ENCODE measurements around the gene MMP24. TPM values are rescaled to one million over a fixed set of nuclear protein-coding genes. Genes with fewer than 3 reads are reported as not detected.
A peak's percentile ranks its signal among the peaks of the same experiment; 100 is the strongest.
"Not testable (repeated sequence)": the region's sequence is repeated elsewhere in the genome, so short reads cannot be mapped to it uniquely, and the experiment has no call there.

Gene MMP24
- total RNA-seq, 2 experiments from 2014 or later, result not detected

GRCh38 chr20:35252598-35252997 lies 26.1 kb downstream of the MMP24 start:
- CTCF ChIA-PET, result interaction anchor here (1.5 kb wide), 1 partner anchor 12 kb away, joined by 3 read pairs; no protein-coding TSS in a partner anchor
- H3K27ac Mint-ChIP-seq, result peak overlapping the region; percentile 97
- POLR2A ChIA-PET, result interaction anchor here (0.6 kb wide), 2 partner anchors 25 to 240 kb away, joined by 3 to 4 read pairs; partner anchors contain the start of gene MMP24OS
- not testable (repeated sequence) for H3K36me3 Mint-ChIP-seq (ENCODE audit: low read depth); H3K27me3 Mint-ChIP-seq; H3K9me3 Mint-ChIP-seq; DNase-seq
- H3K4me1 Mint-ChIP-seq, result peaks cover 33% of the 10 kb centered on the region
- peak overlapping the region; percentile 37 for H3K4me3 Mint-ChIP-seq

- Mint-ChIP-seq H3K4me3 (no peak overlapping the region), H3K27me3 (no peaks in the 10 kb centered on the region), H3K4me1 (peaks cover 30% of the 10 kb centered on the region), H3K27ac (peak overlapping the region; percentile 79), H3K9me3 (no peaks in the 10 kb centered on the region), H3K36me3 (ENCODE audit: low read depth) (peaks cover 6% of the 10 kb centered on the region)
- CTCF ChIA-PET, result interaction anchor here (0.6 kb wide), 1 partner anchor 169 kb away, joined by 4 read pairs; no protein-coding TSS in a partner anchor
- no peak for DNase-seq
- POLR2A ChIA-PET, result no interaction called here
These were observed 26.5 kb downstream of the MMP24 start for GRCh38 chr20:35253010-35253409.

GRCh38 chr20:35254448-35254999 lies 28.0 kb downstream of the MMP24 start:
- Mint-ChIP-seq H3K27me3 (no peaks in the 10 kb centered on the region), H3K27ac (no peak overlapping the region), H3K4me3 (no peak overlapping the region), H3K9me3 (no peaks in the 10 kb centered on the region), H3K36me3 (ENCODE audit: low read depth) (peaks cover 6% of the 10 kb centered on the region), H3K4me1 (peaks cover 30% of the 10 kb centered on the region)
- ChIA-PET POLR2A (interaction anchor here (0.6 kb wide), 1 partner anchor 281 kb away, joined by 3 read pairs; no protein-coding TSS in a partner anchor), CTCF (interaction anchor here (0.8 to 1.2 kb wide), 4 partner anchors 14 to 129 kb away, joined by 3 to 4 read pairs (median 3); no protein-coding TSS in a partner anchor)
- DNase-seq, result no peak

- ChIA-PET POLR2A (no interaction called here), CTCF (interaction anchor here (0.6 kb wide), 1 partner anchor 124 kb away, joined by 3 read pairs; no protein-coding TSS in a partner anchor)
- H3K27ac Mint-ChIP-seq, result no peak overlapping the region
- peaks cover 4% of the 10 kb centered on the region for H3K36me3 Mint-ChIP-seq (ENCODE audit: low read depth)
- peaks cover 9% of the 10 kb centered on the region for H3K4me1 Mint-ChIP-seq
- no peak for DNase-seq
- no peak overlapping the region for H3K4me3 Mint-ChIP-seq
- no peaks in the 10 kb centered on the region for H3K9me3 Mint-ChIP-seq
- H3K27me3 Mint-ChIP-seq, result no peaks in the 10 kb centered on the region
These were observed 30.9 kb downstream of the MMP24 start for GRCh38 chr20:35257175-35257909.

GRCh38 chr20:35260426-35260825 lies 33.9 kb downstream of the MMP24 start:
- no peaks in the 10 kb centered on the region for H3K27me3 Mint-ChIP-seq

GRCh38 chr20:35262321-35262720 lies 35.8 kb downstream of the MMP24 start:
- H3K4me3 Mint-ChIP-seq; H3K9me3 Mint-ChIP-seq; POLR2A ChIA-PET; H3K36me3 Mint-ChIP-seq (ENCODE audit: low read depth); H3K4me1 Mint-ChIP-seq; H3K27me3 Mint-ChIP-seq; DNase-seq; H3K27ac Mint-ChIP-seq; CTCF ChIA-PET: not testable (repeated sequence)

More at GRCh38 chr20:35260426-35260825, 33.9 kb downstream of the MMP24 start:
- no peak overlapping the region for H3K27ac Mint-ChIP-seq
- H3K4me3 Mint-ChIP-seq, result no peak overlapping the region
- ChIA-PET CTCF (interaction anchor here (0.8 to 2.2 kb wide), 3 partner anchors 9 to 19 kb away, joined by 3 to 6 read pairs (median 3); no protein-coding TSS in a partner anchor), POLR2A (no interaction called here)
- H3K4me1 Mint-ChIP-seq, result no peaks in the 10 kb centered on the region
- no peaks in the 10 kb centered on the region for H3K9me3 Mint-ChIP-seq
- H3K36me3 Mint-ChIP-seq (ENCODE audit: low read depth), result peaks cover 2% of the 10 kb centered on the region
- no peak for DNase-seq

GRCh38 chr20:35262731-35263531 lies 36.4 kb downstream of the MMP24 start:
- H3K36me3 Mint-ChIP-seq (ENCODE audit: low read depth); H3K4me1 Mint-ChIP-seq; POLR2A ChIA-PET: not testable (repeated sequence)

GRCh38 chr20:35263532-35264341 lies 37.2 kb downstream of the MMP24 start:
- Mint-ChIP-seq H3K4me1 (no peaks in the 10 kb centered on the region), H3K36me3 (ENCODE audit: low read depth) (peaks cover 8% of the 10 kb centered on the region), H3K27ac (no peak overlapping the region), H3K4me3 (no peak overlapping the region), H3K27me3 (no peaks in the 10 kb centered on the region), H3K9me3 (no peaks in the 10 kb centered on the region)
- CTCF ChIA-PET, result interaction anchor here (1.6 kb wide), 1 partner anchor 119 kb away, joined by 4 read pairs; no protein-coding TSS in a partner anchor
- POLR2A ChIA-PET, result no interaction called here
- no peak for DNase-seq

More at GRCh38 chr20:35262731-35263531, 36.4 kb downstream of the MMP24 start:
- H3K9me3 Mint-ChIP-seq, H3K27me3 Mint-ChIP-seq, CTCF ChIA-PET, H3K27ac Mint-ChIP-seq, DNase-seq, H3K4me3 Mint-ChIP-seq: not testable (repeated sequence)

- no peaks in the 10 kb centered on the region for H3K9me3 Mint-ChIP-seq
- POLR2A ChIA-PET, result interaction anchor here (0.6 kb wide), 1 partner anchor 117 kb away, joined by 6 read pairs; no protein-coding TSS in a partner anchor
- CTCF ChIA-PET, result interaction anchor here (1.6 kb wide), 1 partner anchor 120 kb away, joined by 4 read pairs; no protein-coding TSS in a partner anchor
- no peaks in the 10 kb centered on the region for H3K4me1 Mint-ChIP-seq
- H3K27me3 Mint-ChIP-seq, result no peaks in the 10 kb centered on the region
- H3K27ac Mint-ChIP-seq, result no peak overlapping the region
- H3K36me3 Mint-ChIP-seq (ENCODE audit: low read depth), result peaks cover 8% of the 10 kb centered on the region
- DNase-seq, result no peak
- no peak overlapping the region for H3K4me3 Mint-ChIP-seq
These were observed 38.3 kb downstream of the MMP24 start for GRCh38 chr20:35264755-35265154.

GRCh38 chr20:35267092-35267491 lies 40.6 kb downstream of the MMP24 start:
- POLR2A ChIA-PET, result no interaction called here
- Mint-ChIP-seq H3K4me3 (no peak overlapping the region), H3K4me1 (peaks cover 9% of the 10 kb centered on the region), H3K27ac (no peak overlapping the region), H3K9me3 (no peaks in the 10 kb centered on the region), H3K36me3 (ENCODE audit: low read depth) (peaks cover 12% of the 10 kb centered on the region), H3K27me3 (no peaks in the 10 kb centered on the region)
- CTCF ChIA-PET, result interaction anchor here (1.6 kb wide), 1 partner anchor 13 kb away, joined by 3 read pairs; no protein-coding TSS in a partner anchor
- no peak for DNase-seq

GRCh38 chr20:35269055-35269781 lies 42.7 kb downstream of the MMP24 start:
- Mint-ChIP-seq H3K27me3 (no peaks in the 10 kb centered on the region), H3K9me3 (no peaks in the 10 kb centered on the region), H3K27ac (no peak overlapping the region), H3K4me3 (no peak overlapping the region), H3K4me1 (peaks cover 9% of the 10 kb centered on the region), H3K36me3 (ENCODE audit: low read depth) (peaks cover 10% of the 10 kb centered on the region)
- CTCF ChIA-PET, result interaction anchor here (0.6 to 2.6 kb wide), 9 partner anchors 8 to 259 kb away, joined by 3 to 10 read pairs (median 3); partner anchors contain the start of genes EDEM2 and MMP24OS
- POLR2A ChIA-PET, result no interaction called here
- peak; percentile 60 for DNase-seq

Data from activated CD4-positive, alpha-beta T cell treated with anti-CD3 and anti-CD28 coated beads, Interleukin-2, amount 10 ng/mL, durations not matched to agents 7 days and 5 days (primary cell).